AG10803 (cell line): Measurements from ENCODE around the gene BMERB1.

Source experiments
- DNase-seq: peaks from one replicate; pipeline ENCODE4 v3.0.0; 2010; ENCODE audit warnings: low read depth
- H3K4me3 ChIP-seq: 2 replicates; pipeline ENCODE4 v1.5.1; 2011; ENCODE audit warnings: mild to moderate bottlenecking, low read length, control low read depth
- TF ChIP-seq, protein P1 (sequence below): conservative IDR thresholded peaks from 2 replicates; pipeline ENCODE4 v1.5.1; 2011; ENCODE audit warnings: mild to moderate bottlenecking, low read length, control low read depth, inconsistent platforms

BMERB1 gene

DNA sequence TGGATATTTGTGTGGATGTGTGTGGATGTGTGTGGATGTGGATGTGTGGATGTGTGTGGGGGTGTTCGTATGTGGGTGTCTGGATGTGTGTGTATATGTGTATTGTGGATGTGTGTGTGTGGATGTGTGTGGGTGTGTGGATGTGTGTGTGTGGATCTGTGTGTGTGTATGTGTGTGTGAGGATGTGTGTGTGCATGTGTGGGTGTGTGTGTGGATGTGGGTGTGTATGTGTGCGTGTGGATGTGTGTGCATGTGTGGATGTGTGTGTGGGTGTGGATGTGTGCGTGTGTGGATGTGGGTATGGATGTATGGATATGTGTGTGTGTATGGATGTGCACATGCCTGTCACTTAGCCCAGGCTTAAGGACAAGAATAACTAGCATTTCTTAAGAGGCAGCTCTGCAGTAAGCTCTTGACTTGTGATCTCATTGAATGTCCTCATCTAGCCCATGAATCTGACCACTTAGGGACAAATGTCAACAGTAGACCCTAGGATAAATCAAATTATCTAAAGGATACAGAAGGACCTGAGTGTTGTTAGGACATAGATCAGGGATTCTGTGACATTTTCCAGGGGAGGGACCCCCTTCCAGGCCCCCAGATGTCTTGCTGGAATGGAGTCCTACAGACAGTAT is 83.5 kb downstream of the BMERB1 start:
- H3K4me3 ChIP-seq, result no peak overlapping the region
- no peak for DNase-seq
- TF ChIP-seq, protein P1, sequence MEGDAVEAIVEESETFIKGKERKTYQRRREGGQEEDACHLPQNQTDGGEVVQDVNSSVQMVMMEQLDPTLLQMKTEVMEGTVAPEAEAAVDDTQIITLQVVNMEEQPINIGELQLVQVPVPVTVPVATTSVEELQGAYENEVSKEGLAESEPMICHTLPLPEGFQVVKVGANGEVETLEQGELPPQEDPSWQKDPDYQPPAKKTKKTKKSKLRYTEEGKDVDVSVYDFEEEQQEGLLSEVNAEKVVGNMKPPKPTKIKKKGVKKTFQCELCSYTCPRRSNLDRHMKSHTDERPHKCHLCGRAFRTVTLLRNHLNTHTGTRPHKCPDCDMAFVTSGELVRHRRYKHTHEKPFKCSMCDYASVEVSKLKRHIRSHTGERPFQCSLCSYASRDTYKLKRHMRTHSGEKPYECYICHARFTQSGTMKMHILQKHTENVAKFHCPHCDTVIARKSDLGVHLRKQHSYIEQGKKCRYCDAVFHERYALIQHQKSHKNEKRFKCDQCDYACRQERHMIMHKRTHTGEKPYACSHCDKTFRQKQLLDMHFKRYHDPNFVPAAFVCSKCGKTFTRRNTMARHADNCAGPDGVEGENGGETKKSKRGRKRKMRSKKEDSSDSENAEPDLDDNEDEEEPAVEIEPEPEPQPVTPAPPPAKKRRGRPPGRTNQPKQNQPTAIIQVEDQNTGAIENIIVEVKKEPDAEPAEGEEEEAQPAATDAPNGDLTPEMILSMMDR, result no peak

DNA sequence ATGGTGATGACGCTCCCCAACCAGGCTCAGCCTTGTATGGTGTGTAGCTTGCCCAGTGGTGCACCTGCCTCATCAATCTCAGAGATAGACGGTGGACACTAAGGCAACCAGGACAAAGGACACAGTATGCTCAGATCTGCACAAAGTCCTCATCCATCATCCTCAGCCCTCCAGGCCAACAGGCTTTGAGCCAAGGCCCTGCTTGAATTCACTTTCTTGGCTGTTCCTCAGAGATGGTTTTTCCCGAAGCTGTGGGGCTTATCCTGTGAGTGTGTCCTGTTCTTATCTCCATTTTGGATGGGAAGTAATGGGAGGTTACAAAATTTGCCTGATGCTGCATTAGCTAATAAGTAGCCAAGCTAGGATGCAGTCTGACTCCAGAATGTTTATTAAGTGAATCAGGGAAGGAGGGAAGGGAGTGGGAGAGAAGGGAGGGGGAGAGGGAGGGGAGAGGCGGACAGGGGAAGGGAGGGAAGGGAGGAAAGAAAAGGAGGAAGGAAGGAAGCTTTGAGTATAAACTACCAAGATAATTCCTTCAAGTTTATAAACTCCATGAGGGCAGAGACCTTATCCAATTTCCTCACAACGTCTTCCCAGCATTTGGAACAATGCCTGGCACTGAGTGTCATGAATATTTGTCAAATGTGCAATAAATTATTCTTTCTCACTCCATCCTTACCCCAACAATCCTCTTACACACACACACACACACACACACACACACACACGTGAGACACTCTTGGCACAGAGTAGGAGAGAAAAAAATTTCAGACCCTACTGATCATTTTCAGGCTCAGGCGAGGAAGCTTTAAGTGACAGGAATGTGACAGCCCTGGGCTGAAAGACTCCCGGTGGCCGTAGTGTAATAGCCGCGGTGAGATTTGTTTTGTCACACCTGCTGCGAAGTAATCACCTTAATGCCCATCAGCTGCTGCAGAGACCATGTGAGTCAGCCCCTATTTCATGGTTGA is 84.3 kb downstream of the BMERB1 start:
- H3K4me3 ChIP-seq, result no peak overlapping the region
- TF ChIP-seq, protein P1, result no peak
- DNase-seq, result peak; percentile 75

DNA sequence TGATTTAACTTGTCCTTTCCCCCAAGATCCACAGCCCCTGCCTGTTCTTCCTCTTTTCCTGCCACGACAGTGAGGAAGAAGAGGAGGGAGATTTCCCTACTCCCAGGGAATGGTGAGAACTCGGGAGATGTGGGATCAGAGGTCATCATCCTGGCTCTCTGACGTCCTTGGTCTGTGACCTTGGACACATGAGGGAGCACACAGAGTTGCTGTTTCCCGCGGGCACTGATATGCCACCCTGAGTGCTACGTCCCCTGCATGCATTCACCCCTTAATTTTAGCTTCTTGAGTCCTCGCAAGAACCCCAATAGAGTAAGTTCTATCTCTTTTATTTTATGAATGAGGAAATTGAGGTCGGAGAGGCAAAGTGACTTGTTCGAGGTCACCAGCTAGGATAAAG is 85.4 kb downstream of the BMERB1 start:
- no peak overlapping the region for H3K4me3 ChIP-seq
- TF ChIP-seq, protein P1, result no peak
- DNase-seq, result no peak

DNA sequence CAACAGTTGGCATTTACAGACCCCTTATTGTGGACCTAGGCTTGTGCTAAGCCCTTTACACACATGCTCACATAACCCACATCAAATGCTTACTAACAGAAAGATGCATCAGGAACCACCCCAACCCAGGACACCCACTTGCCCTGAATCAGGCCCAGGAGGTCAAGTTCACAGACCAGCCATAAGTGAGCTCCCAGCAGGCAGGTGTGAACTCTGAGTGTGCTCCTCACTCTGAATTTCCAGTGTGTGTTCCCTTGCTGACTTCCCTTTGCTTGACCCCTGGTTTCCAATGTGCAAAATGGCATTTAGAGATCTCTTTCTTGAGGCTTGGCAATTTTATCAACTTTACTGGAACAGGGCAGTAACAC is 87.0 kb downstream of the BMERB1 start:
- no peak for DNase-seq
- H3K4me3 ChIP-seq, result no peak overlapping the region
- TF ChIP-seq, protein P1, result no peak

DNA sequence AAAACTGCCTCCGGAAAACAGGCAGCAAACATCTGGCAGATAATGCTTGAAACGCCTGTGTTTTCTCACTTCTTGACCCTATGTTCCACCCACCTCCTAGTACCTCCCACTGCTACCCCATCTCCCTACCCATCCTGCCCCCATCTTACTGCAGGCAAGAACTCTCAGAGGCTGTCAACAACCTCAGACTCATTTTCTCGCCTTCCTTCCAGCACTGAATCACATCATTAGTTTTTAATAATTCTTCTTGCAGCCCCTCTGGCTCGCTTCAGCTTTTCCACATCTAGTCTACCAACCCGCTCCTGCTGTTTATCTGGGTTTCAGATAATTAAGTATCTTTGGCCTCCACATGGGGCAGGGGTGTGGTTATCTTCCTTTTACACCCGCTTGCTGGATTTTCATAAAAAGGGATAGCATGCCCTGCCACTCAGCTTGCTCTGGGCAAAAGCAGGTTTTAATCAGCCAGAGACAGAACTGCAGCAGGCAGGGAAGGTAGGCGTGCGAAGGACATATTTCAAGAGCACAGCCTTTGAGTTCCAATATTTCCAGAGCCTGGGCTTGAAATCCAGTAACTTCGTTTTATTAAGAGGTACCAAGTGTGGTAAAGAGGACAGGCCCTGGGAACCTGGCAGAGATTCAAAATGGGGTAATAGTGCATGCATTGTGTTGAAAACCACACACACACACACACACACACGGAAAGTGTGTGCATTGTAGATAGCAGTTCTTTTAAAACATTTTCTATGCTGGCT is 87.5 kb downstream of the BMERB1 start:
- no peak overlapping the region for H3K4me3 ChIP-seq
- DNase-seq, result peak; percentile 49
- TF ChIP-seq, protein P1, result no peak

DNA sequence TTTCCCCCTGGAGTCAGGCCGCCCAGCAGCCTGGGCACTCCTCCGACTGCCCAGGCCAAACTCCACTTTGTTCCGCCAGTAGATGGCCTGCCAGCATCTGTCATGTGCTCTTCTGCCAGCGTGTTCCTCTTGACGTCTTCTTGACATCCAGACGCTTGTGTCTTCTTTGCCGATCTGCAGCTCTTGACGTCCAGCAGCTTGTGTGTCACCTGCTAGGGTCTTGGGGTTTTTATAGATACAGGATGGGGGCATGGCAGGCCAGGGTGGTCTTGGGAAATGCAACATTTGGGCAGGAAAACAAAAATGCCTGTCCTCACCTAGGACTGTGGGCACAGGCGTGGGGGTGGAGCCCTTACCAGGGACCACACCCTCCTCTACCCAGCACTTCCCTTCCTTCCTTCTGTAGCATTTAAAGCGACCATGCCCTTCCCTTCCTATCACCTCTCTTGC is 88.7 kb downstream of the BMERB1 start:
- H3K4me3 ChIP-seq, result no peak overlapping the region
- no peak for DNase-seq
- TF ChIP-seq, protein P1, result no peak
